Neural progenitor cell (in vitro differentiated cells): ENCODE data around the gene NEDD4.

Experiments
- EZH2 ChIP-seq: fragments of 200-600 bp; sonication (generic); IDR thresholded peaks from 2 replicates; pipeline ENCODE4 v1.6.1; 2017; ENCODE audit warnings: antibody characterized with exemption, mild to moderate bottlenecking, moderate library complexity
- EZH2phosphoT487 ChIP-seq: fragments of 200-600 bp; sonication (generic); IDR thresholded peaks from 2 replicates; pipeline ENCODE4 v1.6.1; 2017; ENCODE audit warnings: antibody characterized with exemption
- TF ChIP-seq, protein P1 (sequence below): fragments of 200-600 bp; sonication (generic); IDR thresholded peaks from 2 replicates; pipeline ENCODE4 v1.5.1; 2017; ENCODE audit warnings: antibody characterized with exemption, mild to moderate bottlenecking

DNA sequence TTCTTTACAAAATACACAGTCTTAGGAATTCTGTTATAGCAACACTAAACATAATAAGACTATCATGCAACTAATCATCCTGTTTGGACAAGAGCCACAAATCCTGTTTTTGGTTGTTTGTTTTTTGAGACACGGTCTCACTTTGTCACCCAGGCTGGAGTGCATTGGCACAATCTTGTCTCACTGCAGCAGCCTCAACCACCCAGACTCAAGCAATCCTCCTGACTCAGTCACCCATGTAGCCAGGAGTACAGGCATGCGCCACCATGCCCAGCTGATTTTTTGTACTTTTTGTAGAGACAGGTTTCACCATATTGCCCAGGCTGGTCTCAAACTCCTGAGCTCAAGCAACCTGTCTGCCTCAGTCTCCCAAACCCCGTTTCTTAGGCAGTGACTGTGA is 28.3 kb downstream of the NEDD4 start:
- TF ChIP-seq, protein P1, sequence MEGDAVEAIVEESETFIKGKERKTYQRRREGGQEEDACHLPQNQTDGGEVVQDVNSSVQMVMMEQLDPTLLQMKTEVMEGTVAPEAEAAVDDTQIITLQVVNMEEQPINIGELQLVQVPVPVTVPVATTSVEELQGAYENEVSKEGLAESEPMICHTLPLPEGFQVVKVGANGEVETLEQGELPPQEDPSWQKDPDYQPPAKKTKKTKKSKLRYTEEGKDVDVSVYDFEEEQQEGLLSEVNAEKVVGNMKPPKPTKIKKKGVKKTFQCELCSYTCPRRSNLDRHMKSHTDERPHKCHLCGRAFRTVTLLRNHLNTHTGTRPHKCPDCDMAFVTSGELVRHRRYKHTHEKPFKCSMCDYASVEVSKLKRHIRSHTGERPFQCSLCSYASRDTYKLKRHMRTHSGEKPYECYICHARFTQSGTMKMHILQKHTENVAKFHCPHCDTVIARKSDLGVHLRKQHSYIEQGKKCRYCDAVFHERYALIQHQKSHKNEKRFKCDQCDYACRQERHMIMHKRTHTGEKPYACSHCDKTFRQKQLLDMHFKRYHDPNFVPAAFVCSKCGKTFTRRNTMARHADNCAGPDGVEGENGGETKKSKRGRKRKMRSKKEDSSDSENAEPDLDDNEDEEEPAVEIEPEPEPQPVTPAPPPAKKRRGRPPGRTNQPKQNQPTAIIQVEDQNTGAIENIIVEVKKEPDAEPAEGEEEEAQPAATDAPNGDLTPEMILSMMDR: no peak
- TF ChIP-seq EZH2 (no peak), EZH2phosphoT487 (no peak)
